PFSK-1 (cell line): ENCODE results near the gene FAM171A2.

Experiments used
- FOXP2 ChIP-seq: optimal IDR thresholded peaks from 2 replicates; pipeline ENCODE3; 2011; ENCODE audit warnings: borderline replicate concordance, control low read depth, inconsistent platforms; ENCODE audit not compliant: insufficient read depth; ENCODE audit errors: extremely low read length, extremely low read depth
- POLR2AphosphoS5 ChIP-seq: IDR thresholded peaks from 2 replicates; pipeline ENCODE4 v1.6.1; 2012; ENCODE audit warnings: low read depth, mild to moderate bottlenecking, control low read depth, low read length, moderate library complexity
- REST ChIP-seq, 2 experiments: IDR thresholded peaks; 2 replicates each; pipeline versions ENCODE4 v1.6.1 to v1.8.0; 2011 to 2012; ENCODE audit warnings: low read depth in 2 of 2, low read length in 2 of 2, control low read depth in 1 of 2, inconsistent platforms in 1 of 2, mild to moderate bottlenecking in 1 of 2, moderate library complexity in 1 of 2; ENCODE audit not compliant: insufficient read depth in 1 of 2
- SIN3A ChIP-seq: IDR thresholded peaks from 2 replicates; pipeline ENCODE4 v1.6.1; 2012; ENCODE audit warnings: mild to moderate bottlenecking, low read length, moderate library complexity, borderline replicate concordance; ENCODE audit not compliant: insufficient read depth
- TAF1 ChIP-seq: IDR thresholded peaks from 2 replicates; pipeline ENCODE4 v1.6.1; 2012; ENCODE audit warnings: low read length, control low read depth, borderline replicate concordance; ENCODE audit not compliant: insufficient read depth

Gene FAM171A2

GRCh38 chr17:44397479-44398440 lies 34.1 kb upstream of the FAM171A2 start:
- no peak for TF ChIP-seq POLR2AphosphoS5
- no peak for TF ChIP-seq TAF1
- TF ChIP-seq FOXP2: no peak
- no peak for TF ChIP-seq REST (IDR thresholded peaks at IDR 0.05; ENCODE audit: insufficient read depth in 1 of 2, low read depth in 2 of 2, low read length in 2 of 2)

GRCh38 chr17:44396946-44397345 lies 33.3 kb upstream of the FAM171A2 start:
- TF ChIP-seq REST (IDR thresholded peaks at IDR 0.05; ENCODE audit: insufficient read depth in 1 of 2, low read depth in 2 of 2, low read length in 2 of 2): no peak

GRCh38 chr17:44394833-44395232 lies 31.2 kb upstream of the FAM171A2 start:
- TF ChIP-seq POLR2AphosphoS5 (no peak), TAF1 (no peak), REST (IDR thresholded peaks at IDR 0.05; ENCODE audit: insufficient read depth in 1 of 2, low read depth in 2 of 2, low read length in 2 of 2) (no peak), SIN3A (no peak), FOXP2 (no peak)

- TF ChIP-seq FOXP2 (no peak), REST (IDR thresholded peaks at IDR 0.05; ENCODE audit: insufficient read depth in 1 of 2, low read depth in 2 of 2, low read length in 2 of 2) (no peak), POLR2AphosphoS5 (no peak), SIN3A (no peak), TAF1 (no peak)
These were observed 26.7 kb upstream of the FAM171A2 start for GRCh38 chr17:44390250-44390870.
